Cerebellar cortex (tissue), 1 donor: ENCODE data around the gene BIRC6.
"Not testable (repeated sequence)": the region's sequence is repeated elsewhere in the genome, so short reads cannot be mapped to it uniquely, and the experiment has no call there.

ENCODE experiments used
- DNase-seq: peaks from one replicate; pipeline ENCODE4 v3.0.0-alpha.2; 2015; ENCODE audit warnings: low spot score

Gene BIRC6

GRCh38 chr2:32446369-32446768 lies 89.5 kb downstream of the BIRC6 start:
- no peak for DNase-seq

GRCh38 chr2:32450851-32451250 lies 94.0 kb downstream of the BIRC6 start:
- no peak for DNase-seq

GRCh38 chr2:32452338-32453064 lies 95.7 kb downstream of the BIRC6 start:
- DNase-seq, result no peak

DNA sequence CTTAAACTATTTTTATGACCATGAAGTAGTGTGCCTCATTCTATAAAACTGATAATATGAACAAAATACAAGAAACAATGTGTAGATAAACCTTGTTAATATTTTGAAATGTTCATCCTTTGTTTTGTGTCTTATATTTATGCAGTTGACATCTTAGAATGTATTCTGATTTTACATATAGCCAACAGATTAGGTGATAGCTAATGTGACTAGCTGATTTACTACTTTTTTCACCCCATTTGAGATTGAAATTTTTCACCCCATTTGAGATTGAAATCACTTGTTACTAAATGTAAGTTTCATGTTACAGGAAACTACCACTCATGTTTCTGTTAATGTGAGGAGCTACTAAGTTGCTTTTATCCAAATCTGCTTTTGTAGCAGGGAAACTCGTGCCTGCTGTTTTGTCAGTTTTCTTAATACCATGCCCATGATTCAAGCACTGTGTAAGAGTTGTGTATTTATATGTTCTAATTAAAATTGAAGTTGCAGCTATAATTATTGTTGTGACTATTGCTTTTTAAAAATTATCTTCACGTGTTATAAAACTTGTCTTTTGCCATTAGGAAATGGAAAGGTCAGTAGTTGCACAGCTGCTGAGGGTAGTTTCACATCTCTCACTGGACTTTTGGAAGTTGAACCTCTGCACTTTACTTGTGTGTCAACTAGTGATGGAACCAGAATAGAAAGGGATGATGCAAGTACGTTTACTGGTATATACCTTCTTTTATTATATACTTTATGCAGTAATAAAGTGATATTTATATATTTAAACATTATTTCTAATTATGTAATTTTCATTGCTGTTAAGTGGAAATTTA lies 96.6 kb downstream of the BIRC6 start:
- no peak for DNase-seq

DNA sequence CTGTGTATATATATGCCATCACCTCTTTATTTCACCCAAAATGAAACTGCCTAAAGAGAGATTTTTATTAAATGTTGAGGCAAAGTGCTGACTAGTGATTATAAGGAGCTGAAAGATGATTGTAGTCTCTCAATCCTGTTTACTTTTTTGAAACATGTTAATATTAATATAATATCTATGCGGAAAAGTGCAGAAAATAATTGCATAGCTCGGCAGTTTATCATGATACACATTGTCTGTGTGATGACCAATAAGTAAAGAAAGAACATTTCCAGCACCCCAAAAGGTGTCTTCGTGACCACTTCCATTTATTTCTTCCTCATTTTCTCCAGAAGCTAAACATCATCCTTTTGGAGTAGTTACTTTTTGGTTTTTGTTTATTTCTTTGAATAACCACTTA lies 99.0 kb downstream of the BIRC6 start:
- DNase-seq, result no peak

DNA sequence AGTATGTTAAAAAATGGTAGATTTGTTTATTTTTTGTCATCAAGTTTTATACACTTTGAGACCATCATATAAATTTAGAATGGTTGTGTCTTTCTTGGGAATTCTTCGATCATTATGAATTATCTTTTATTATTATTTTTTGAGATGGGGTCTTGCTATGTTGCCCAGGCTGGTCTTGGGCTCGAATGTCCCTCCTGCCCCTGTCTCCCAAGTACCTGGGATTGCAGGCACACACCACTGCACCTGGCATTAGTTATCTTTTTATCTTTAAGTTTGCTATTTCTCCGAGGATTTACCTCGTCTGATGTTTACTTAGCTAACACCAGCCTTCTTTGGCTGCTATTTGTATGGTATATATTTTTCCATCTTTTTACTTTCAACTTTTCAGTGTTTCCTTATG lies 100.0 kb downstream of the BIRC6 start:
- DNase-seq, result no peak

DNA sequence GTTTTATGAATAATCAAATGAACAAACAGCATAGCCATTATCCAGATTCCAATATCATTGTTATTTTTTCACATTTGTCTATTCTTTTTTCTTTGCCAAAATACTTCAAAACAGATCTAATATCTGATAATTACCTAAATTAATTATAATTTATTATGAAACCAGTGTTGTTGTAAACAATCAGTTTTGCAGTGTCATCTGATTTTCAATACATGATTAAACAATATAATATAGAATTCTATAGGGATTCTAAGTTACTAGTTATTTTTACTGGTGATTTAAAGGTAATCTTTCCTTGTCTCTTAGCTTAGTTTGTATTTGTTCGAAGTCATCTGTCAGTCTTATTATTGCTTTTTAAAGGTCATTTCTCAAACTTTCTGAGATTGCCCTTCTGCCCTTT lies 101.0 kb downstream of the BIRC6 start:
- no peak for DNase-seq

GRCh38 chr2:32460861-32461260 lies 104.0 kb downstream of the BIRC6 start:
- not testable (repeated sequence) for DNase-seq

DNA sequence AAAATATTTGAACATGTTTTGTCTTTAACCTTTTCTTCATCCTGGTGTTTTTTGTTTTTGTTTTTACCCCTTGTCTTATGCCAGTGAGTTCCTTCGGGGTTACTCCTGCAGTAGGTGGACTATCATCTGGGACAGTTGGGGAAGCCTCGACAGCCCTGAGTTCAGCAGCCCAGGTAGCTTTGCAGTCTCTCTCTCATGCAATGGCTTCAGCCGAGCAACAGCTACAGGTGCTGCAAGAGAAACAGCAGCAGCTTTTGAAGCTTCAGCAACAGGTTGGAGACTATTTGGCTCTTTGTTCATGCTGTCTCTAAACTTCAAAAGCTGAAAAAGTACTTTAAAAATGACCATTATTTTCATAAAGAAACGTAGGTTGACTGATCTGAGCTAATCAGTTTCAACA lies 106.3 kb downstream of the BIRC6 start:
- DNase-seq, result no peak

DNA sequence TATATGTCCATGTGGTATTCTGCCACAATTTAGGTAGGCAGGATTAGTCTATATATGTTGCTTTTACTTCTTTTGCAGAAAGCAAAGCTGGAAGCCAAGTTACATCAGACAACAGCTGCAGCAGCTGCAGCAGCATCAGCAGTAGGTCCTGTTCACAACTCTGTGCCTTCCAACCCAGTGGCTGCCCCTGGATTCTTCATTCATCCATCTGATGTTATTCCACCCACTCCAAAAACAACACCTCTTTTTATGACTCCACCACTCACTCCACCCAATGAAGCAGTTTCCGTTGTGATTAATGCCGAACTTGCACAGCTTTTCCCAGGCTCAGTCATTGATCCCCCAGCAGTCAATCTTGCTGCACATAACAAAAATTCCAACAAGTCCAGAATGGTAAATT lies 107.6 kb downstream of the BIRC6 start:
- no peak for DNase-seq

DNA sequence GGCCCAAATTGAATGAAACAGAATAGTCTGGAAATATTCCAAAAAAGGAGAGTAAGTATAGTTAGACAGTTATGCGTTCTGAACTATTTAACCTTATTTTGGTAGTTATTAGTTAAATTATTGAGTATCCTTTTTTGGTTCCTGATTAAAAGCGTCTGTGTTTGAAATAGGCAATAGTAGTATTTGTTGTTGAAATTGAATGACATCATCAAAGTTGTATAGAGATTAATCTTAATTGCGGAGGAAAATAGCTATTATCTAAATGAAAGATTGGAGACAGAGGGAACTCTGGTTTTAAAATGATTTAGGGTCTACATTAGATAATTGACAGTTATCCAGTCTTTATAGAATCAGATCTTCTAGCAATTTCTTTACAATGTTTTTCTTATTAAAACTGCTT lies 115.8 kb downstream of the BIRC6 start:
- DNase-seq, result no peak

DNA sequence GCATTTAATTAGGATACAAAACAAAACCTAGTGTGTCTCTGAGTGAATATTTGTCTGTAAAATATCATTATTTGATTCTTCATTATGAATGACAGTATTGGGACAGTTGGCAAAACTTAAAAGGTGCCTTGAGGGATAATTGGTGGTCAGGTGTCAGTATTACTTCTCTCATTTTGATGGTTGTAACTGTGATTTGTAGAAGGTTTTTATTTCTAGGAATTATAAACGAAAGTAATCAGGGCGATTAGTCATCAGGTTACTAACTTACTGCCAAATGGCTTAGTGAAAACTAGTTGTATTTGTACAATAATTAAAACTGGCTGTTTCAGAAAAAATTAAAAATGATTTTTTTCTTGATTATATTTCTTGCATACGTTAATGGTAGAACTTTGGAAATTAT lies 117.6 kb downstream of the BIRC6 start:
- no peak for DNase-seq

- no peak for DNase-seq
Measured at GRCh38 chr2:32478889-32479620, 122.2 kb downstream of the BIRC6 start.

- no peak for DNase-seq
Measured at GRCh38 chr2:32479993-32480392, 123.2 kb downstream of the BIRC6 start.

- DNase-seq, result no peak
Measured at GRCh38 chr2:32482471-32482870, 125.6 kb downstream of the BIRC6 start.

GRCh38 chr2:32484937-32485336 lies 128.1 kb downstream of the BIRC6 start:
- DNase-seq, result no peak

DNA sequence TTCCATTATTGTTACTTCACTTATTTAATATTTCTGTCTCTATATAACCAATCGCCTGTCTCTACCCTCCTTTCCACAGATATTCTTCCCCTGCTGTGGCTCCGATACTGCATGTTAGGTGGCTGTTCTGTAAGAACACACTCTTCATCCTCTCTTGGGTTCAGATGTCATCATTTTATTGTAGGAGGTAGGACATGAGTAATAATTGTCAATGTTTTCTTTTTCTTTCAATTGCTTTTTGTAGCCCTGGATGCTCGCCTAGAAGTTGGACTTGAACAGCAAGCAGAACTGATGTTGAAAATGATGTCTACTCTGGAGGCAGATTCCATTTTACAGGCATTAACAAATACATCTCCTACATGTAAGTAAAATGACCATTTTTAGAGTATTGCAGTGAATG lies 128.6 kb downstream of the BIRC6 start:
- no peak for DNase-seq

GRCh38 chr2:32489061-32489460 lies 132.2 kb downstream of the BIRC6 start:
- no peak for DNase-seq

DNA sequence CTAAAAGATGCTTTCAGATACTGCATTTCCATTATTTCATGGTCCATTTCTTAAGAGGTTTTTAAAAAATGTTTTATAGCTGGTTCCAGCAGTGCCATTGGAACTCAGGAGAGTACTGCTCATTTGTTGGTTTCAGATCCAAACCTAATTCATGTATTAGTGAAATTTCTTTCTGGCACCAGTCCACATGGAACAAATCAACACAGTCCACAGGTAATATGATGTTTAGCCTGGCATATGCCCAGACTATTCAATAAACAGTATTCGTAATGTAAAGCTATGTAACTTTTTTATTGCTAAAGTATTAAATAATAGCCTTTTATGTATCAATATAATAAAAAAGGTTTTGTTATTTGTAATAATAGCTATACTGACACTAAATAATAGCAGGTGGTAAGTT lies 134.5 kb downstream of the BIRC6 start:
- DNase-seq, result no peak

DNA sequence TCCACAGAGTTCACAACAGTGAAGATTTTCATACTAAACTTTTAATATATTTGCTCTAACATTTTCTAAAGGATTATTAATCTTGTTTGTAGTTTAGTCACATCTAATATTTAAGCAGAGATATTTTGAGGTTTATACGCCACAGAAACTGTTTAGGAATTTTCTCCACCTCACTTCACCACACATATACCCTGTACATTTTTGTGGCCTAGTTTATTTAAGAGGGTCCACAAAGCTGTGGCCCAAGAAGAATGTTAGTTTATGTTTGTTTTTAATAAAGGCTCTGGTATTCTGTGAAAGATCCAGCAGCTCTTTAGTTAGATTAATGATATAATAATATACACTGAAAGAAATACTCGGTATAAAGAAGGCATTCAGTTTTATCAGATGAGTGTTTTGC lies 138.3 kb downstream of the BIRC6 start:
- no peak for DNase-seq

GRCh38 chr2:32496662-32497061 lies 139.8 kb downstream of the BIRC6 start:
- DNase-seq, result no peak

GRCh38 chr2:32498306-32498705 lies 141.5 kb downstream of the BIRC6 start:
- DNase-seq, result no peak

DNA sequence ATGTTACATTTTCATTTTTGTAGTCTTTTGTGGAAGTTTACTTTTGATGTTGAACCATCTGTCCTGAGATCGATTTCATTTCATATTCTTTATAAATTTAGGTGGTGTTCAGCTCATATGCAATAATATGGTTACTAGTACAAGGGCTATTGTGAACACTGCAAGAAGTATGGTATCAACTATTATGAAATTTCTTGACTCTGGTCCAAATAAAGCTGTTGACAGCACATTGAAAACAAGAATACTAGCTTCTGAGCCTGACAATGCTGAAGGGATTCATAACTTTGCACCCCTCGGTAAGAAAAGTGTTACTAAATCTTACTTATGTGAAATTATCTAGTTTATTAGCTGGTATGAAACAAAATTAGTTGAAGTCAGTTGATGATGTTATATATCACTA lies 146.1 kb downstream of the BIRC6 start:
- no peak for DNase-seq
